IgD-negative memory B cell (primary cell): ENCODE measurements around the gene THAP4. TPM values are rescaled to one million over a fixed set of nuclear protein-coding genes. Genes with fewer than 3 reads are reported as not detected.

Experiments
- H3K27ac Mint-ChIP-seq, 3 donors: one replicate each; pipeline ENCODE4 v1.8.0; 2020 to 2022; ENCODE audit warnings: mild to moderate bottlenecking in 3 of 3, mixed read lengths in 3 of 3, moderate library complexity in 1 of 3
- H3K27me3 Mint-ChIP-seq: one replicate; pipeline ENCODE4 v1.8.0; 2021; ENCODE audit warnings: mixed read lengths
- H3K36me3 Mint-ChIP-seq: one replicate; pipeline ENCODE4 v1.8.0; 2020; ENCODE audit warnings: mild to moderate bottlenecking, mixed read lengths
- H3K4me1 Mint-ChIP-seq, 3 donors: one replicate each; pipeline ENCODE4 v1.8.0; 2020 to 2022; ENCODE audit warnings: mixed read lengths in 3 of 3, mild to moderate bottlenecking in 1 of 3
- H3K4me3 Mint-ChIP-seq, 4 donors: one replicate each; pipeline ENCODE4 v1.8.0; 2020 to 2022; ENCODE audit warnings: mild to moderate bottlenecking in 4 of 4, mixed read lengths in 4 of 4, moderate library complexity in 3 of 4
- H3K9me3 Mint-ChIP-seq, 3 donors: one replicate each; pipeline ENCODE4 v1.8.0; 2020 to 2021; ENCODE audit warnings: mixed read lengths in 3 of 3, mild to moderate bottlenecking in 1 of 3
- polyA plus RNA-seq: library from polyadenylated mRNA; unstranded; fragments of 300-500 nt; fragmentation: Illumina TruSeq; gene quantifications from one replicate; pipeline ENCODE4 v1.2.3, GENCODE V29; 2021

Gene THAP4
- polyA plus RNA-seq, 1 donor from 2014 or later, result 39.6 TPM

DNA sequence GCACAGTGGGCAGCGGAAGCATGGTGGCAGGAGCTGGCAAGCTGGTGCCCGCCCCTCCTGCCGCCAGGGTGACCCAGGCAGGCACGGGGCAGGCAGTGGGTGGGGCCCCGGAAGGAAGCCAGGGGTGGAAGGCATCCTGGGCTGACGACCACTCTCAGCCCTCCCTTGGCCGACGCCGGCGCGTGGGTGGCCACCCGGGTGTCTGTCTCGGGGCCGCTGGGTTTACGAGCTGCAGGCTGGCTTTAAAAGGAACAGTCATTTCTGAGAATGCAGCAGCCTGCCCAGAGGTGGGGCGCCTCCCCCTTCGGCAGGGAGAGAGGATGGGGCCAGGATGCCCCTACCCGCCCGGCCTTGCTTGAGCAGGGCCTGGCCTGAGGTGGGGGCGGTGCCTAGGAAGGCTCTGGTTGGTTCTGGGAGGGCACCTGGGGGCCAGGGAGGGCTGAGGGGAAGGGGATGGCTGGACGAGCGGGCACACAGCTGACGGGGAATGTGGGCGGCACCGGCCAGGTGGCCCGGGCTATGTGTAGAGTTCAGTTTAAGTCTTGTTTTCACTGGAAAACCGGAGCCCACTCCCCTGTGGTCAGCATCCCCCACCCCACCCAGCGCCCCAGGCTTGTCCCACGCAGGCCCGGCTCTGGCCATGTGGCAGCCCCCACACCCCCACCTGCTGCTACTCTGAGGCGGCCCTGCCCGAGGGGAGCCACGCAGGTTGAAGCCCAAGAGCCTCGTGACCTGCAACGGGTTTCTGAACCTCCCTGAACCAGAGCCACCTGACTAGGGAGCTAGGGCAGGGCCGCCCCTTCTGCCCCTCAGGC is 72.2 kb downstream of the THAP4 start:
- Mint-ChIP-seq H3K9me3 (no peaks in the 10 kb centered on the region), H3K27ac (no peak overlapping the region), H3K4me3 (no peak overlapping the region), H3K4me1 (peaks cover 0 to 2% (median under 1%) of the 10 kb centered on the region in 3 donors), H3K36me3 (no peaks in the 10 kb centered on the region), H3K27me3 (peaks cover 14% of the 10 kb centered on the region)

DNA sequence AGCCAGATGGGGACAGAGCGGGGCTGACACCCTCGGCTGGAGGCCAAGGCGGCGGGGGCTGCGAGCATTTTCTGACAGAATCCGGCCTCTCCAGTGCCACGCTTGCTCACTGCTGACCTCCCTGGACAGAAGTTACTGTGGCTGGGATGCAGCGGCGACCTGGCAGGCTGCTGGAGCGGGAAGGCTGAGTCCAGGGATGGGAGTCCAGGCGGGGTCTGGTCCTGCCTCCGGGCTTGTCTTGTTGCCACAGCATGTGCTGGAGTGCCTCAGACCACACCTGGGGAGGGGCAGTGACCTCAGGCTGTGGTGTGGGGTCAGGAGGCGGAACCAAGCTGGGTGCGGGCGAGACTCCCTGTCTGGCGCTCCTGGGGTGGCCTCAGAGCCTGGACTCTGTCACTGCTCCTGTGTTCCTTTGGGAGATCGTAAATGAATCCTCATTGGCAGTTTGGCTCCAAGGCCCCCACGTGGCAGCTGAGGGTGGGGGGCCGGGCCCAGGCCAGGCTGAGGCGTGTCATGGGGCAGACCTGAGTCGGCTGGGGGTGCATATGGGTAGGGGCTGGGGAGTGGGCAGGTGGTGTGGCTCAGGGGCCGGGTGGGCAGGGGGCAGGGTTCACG is 72.9 kb downstream of the THAP4 start:
- peaks cover 0 to 3% (median 2%) of the 10 kb centered on the region in 3 donors for H3K4me1 Mint-ChIP-seq
- no peaks in the 10 kb centered on the region for H3K9me3 Mint-ChIP-seq
- peaks cover 15% of the 10 kb centered on the region for H3K27me3 Mint-ChIP-seq
- H3K4me3 Mint-ChIP-seq, result no peak overlapping the region
- no peak overlapping the region for H3K27ac Mint-ChIP-seq
- no peaks in the 10 kb centered on the region for H3K36me3 Mint-ChIP-seq

DNA sequence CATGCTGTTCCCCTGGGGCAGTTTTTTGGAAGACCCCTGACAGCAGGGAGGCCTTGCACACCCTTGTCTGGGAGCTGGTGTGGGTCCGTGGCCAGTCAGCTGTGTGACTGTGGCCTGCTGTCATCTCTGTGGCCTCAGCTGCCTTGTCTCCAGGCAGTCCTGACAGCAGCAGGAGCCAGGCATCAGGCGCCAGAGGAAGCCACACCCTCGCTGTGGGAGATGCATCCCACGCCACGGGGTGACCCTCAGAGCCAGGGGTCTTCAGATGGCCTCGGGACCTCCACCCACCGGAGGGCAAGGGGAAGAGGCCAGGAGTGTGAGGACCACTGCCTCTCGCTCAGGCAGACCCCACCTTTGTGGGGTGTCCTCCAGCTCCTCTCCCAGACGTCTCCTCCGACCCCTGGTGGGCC is 73.4 kb downstream of the THAP4 start:
- Mint-ChIP-seq H3K4me3 (no peak overlapping the region), H3K36me3 (no peaks in the 10 kb centered on the region), H3K9me3 (no peaks in the 10 kb centered on the region), H3K27ac (peak overlapping the region in 1 of 3 donors; percentile 62), H3K27me3 (peaks cover 15% of the 10 kb centered on the region), H3K4me1 (peaks cover 0 to 3% (median 2%) of the 10 kb centered on the region in 3 donors)

DNA sequence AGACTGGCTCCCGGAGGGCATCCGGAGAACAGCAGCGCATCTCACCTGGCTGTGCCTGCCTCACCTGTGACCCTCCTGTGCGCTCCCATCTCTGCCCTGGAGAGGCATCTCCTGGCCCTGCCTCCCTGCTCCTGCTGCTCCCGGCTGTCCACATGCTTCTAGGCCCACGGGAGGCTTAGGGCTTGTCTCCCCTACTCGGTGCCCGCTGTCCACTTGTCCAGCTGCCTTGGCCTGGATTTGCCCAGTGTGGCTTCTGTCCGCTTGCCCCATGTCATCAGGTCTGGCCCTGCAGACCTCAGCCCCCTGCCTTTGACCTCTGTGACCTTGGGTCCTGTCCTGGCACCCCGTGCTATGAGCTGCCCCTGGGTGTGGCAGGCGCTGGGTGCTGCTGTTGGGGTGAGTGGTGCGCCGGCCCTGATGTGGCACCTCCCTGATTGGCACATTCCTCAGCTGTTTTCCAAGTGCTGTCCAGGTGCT is 73.9 kb downstream of the THAP4 start:
- peaks cover 0 to 3% (median 2%) of the 10 kb centered on the region in 3 donors for H3K4me1 Mint-ChIP-seq
- peaks cover under 1% of the 10 kb centered on the region for H3K36me3 Mint-ChIP-seq
- no peak overlapping the region for H3K4me3 Mint-ChIP-seq
- H3K9me3 Mint-ChIP-seq, result peaks cover 0 to 2% (median under 1%) of the 10 kb centered on the region in 3 donors
- peak overlapping the region in 1 of 3 donors; percentile 62 for H3K27ac Mint-ChIP-seq
- H3K27me3 Mint-ChIP-seq, result peaks cover 19% of the 10 kb centered on the region

DNA sequence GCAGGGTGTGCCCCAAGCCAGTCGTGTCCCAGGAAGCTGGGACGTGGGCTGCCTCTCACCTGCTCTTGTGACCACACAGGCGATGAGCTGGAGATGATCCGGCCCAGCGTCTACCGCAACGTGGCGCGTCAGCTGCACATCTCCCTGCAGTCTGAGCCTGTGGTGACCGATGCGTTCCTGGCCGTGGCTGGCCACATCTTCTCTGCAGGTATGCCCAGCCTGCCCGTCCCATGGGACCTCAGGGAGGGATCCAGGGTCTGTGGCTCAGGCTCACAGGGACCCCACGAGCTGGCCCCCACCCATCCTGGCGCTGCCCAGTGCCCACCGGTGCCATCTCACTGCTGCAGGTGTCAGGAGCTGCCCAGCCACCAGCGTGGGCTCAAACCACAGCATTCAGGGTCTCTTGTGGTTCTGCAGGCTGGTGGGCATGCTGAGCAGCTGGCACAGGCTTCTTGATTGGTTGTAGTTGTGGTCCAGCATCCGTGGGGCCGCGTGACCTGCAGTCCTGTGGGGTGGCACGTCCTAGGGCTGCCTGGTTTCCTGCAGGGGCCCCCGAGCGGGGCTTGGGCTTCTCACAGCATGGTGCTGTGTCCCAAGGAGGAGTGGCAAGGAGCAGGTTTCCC is 74.6 kb downstream of the THAP4 start:
- Mint-ChIP-seq H3K4me1 (peaks cover 0 to 3% (median 2%) of the 10 kb centered on the region in 3 donors), H3K9me3 (peaks cover 3 to 9% (median 7%) of the 10 kb centered on the region in 3 donors), H3K4me3 (no peak overlapping the region), H3K27me3 (peaks cover 25% of the 10 kb centered on the region), H3K36me3 (peaks cover 3% of the 10 kb centered on the region), H3K27ac (no peak overlapping the region)

DNA sequence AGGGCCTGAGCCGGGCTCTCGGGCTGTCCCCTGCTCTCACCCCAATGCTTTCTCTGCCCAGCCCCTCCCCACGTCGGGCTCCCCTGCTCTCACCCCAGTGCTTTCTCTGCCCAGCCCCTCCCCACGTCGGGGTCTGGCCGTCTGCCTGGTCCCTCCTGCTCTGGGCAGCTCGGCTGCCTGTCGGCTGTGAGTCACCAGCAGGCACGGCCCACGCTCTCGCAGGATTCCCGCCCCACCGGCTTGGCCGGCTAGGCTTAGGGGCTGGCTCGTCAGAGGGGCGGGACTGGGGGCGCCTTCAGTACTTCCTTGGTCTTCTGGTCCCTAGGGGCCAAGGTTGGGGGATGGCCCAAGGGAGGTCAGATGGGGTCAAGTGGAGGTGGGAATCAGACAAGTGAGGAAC is 75.1 kb downstream of the THAP4 start:
- peaks cover 3 to 9% (median 7%) of the 10 kb centered on the region in 3 donors for H3K9me3 Mint-ChIP-seq
- H3K4me3 Mint-ChIP-seq, result no peak overlapping the region

DNA sequence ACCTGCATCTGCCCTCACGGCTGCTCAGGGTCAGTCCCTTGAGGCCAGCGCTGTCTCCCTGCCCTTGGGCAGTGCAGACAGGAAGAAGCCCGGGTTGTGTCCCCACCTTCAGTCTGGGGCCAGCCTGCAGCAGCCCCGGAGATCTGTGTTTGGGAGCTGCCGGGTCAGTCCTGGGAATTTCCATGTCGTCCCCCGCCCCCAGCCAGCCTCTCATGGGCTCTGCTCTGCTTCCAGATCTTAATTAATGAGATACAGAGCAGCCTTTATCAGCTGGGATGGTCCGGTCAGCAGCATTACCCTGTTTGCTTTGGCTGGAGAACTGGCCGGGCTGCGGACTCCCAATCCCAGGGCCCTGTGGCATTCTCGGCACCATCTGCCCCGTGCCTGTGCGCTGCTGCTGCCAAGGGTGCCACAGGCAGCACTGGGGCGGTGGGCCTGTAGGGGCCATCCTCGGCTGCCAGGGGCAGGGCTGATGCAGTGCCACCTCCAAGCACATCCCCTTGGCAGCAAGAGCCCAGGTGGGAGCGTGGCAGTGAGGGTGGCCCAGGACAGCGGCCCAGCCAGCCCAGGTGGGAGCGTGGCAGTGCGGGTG is 76.0 kb downstream of the THAP4 start:
- peak overlapping the region in 1 of 4 donors; percentile 33 for H3K4me3 Mint-ChIP-seq

More for the DNA sequence above, 75.1 kb downstream of the THAP4 start:
- Mint-ChIP-seq H3K27ac (no peak overlapping the region), H3K4me1 (peaks cover 0 to 3% (median 2%) of the 10 kb centered on the region in 3 donors), H3K27me3 (peaks cover 25% of the 10 kb centered on the region), H3K36me3 (peaks cover 3% of the 10 kb centered on the region)

DNA sequence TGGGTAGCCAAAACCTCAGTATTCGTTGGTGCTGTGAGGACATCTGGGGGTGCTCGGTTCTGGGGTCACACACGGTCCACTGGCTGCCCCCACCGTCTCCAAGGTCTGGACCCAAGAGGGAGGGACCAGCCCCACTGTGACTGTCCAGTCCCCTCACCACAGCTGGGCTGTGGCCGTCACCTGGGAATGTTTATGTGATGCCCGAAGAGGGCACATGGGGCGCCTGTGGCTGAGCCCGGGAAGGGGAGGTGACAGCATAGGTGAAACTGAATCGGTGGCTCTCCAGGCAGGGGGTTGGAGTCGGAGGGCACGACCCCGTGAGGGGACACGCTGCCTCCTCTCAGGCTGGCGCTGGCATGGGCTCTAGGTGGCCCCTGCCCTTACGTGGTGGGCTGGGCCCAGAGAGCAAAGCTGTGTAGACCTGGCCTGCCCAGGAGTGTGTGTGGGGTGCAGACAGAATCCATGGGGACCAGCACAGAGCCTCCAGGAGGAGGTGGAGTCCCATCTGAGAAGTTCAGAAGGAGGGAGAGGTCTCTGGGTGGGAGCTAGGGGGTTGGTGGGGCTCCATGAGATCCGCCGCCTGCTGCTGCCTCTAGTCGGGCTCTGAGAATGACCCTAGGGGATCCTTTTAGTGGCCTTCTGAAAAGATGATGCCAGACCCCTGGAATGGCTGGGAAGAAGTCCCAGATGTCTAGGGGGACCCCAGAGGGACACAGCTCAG is 76.6 kb downstream of the THAP4 start:
- Mint-ChIP-seq H3K4me3 (peak overlapping the region; percentile 58 to 83 (median 75)), H3K36me3 (peaks cover 3% of the 10 kb centered on the region), H3K27ac (no peak overlapping the region), H3K9me3 (peaks cover 3 to 9% (median 9%) of the 10 kb centered on the region in 3 donors), H3K4me1 (peaks cover 0 to 3% (median 2%) of the 10 kb centered on the region in 3 donors), H3K27me3 (peaks cover 26% of the 10 kb centered on the region)

More for the DNA sequence above, 76.0 kb downstream of the THAP4 start:
- no peak overlapping the region for H3K27ac Mint-ChIP-seq
- H3K36me3 Mint-ChIP-seq, result peaks cover 3% of the 10 kb centered on the region
- peaks cover 25% of the 10 kb centered on the region for H3K27me3 Mint-ChIP-seq
- peaks cover 0 to 3% (median 2%) of the 10 kb centered on the region in 3 donors for H3K4me1 Mint-ChIP-seq
- peaks cover 3 to 9% (median 9%) of the 10 kb centered on the region in 3 donors for H3K9me3 Mint-ChIP-seq

DNA sequence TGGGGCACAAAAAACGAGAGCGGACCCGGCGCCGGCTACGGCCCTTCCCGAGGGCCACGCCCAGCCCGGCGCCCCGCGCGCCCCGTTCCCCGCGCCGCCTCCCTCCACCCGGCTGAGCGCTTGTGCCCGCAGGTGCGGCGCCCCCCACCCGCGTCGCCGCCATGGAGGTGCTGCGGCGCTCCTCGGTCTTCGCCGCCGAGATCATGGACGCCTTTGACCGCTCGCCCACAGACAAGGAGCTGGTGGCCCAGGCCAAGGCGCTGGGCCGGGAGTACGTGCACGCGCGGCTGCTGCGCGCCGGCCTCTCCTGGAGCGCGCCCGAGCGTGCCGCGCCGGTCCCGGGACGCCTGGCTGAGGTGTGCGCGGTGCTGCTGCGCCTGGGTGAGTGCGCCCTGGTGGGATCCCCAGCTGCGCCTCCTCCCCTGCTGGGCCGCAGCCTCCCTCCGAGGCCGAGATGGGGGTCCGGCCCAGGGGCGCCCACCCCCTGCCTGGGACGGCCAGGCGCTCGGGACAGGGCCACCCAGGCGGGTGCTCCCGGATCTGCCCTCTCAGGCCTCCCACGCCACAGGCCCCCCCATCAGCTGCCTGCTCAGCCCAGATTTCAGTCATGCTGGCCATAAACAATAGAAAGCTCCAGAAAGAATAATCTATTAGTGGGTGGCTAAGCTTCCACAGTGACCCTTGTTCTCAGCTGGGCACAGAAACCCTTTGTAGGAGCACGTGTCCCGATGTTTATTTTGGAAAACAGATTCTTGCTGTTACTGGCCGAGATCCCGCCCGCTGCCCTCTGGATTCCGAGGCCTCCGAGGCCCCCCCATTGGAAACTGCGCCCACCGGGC is 77.4 kb downstream of the THAP4 start:
- H3K4me1 Mint-ChIP-seq, result peaks cover 0 to 3% (median 2%) of the 10 kb centered on the region in 3 donors
- H3K27me3 Mint-ChIP-seq, result peaks cover 31% of the 10 kb centered on the region
- H3K4me3 Mint-ChIP-seq, result peak overlapping the region; percentile 58 to 83 (median 75)
- H3K9me3 Mint-ChIP-seq, result peaks cover 3 to 9% (median 9%) of the 10 kb centered on the region in 3 donors
- H3K27ac Mint-ChIP-seq, result no peak overlapping the region
- H3K36me3 Mint-ChIP-seq, result peaks cover 3% of the 10 kb centered on the region

DNA sequence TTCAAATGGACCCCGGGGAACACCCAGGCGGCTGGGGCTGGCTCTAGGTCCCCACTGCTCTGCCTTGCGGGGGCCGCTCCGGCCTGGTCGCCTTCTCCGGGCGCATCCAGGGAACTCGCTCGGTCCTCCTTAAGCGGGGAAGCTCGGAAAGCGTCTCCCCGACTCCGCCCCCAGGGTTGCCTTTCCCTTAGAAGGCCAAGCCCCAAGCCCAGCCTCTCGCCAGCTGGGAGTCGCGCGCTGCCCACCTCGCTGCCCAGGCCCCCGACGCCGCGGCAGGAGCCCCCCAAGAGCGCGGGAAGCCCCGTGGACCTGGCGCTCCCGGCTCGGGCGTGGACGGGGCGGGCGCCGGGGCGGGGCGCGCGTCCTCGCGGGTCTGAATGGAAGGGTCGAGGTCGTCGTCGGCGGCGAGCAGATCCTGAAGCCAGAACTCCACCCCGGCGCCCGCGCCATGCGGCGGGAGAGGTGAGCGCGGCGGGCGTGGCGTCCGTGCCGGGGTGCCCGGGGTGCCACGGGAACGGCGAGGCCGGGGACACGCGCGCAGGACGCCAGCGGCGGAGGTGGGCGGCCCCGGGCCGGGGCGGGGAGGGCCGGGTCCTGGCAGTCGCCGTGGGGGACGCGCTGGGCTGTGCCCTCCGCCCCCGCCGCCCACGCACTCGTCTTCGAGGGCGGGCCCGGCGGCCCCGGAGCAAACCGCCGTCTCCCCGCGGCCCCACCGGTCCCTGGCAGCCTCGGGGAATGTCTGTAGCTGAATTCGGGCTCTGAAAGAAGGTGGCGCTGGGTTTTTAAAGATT is 78.2 kb downstream of the THAP4 start, which contains the start of gene BOK:
TSS of gene BOK (plus strand) at position 214 of the 791 bp plus-strand sequence. CDS start 739 bp downstream, outside the sequence.
- H3K27ac Mint-ChIP-seq, result peak within 1 kb of the TSS in 1 of 3 donors; percentile 16
- H3K4me1 Mint-ChIP-seq, result peaks cover 0 to 3% (median 2%) of the 10 kb centered on the region in 3 donors
- H3K9me3 Mint-ChIP-seq, result peaks cover 3 to 9% (median 9%) of the 10 kb centered on the region in 3 donors
- H3K27me3 Mint-ChIP-seq, result peaks cover 32% of the 10 kb centered on the region
- H3K36me3 Mint-ChIP-seq, result peaks cover 3% of the 10 kb centered on the region
- H3K4me3 Mint-ChIP-seq, result peak within 1 kb of the TSS; percentile 39 to 71 (median 62)

DNA sequence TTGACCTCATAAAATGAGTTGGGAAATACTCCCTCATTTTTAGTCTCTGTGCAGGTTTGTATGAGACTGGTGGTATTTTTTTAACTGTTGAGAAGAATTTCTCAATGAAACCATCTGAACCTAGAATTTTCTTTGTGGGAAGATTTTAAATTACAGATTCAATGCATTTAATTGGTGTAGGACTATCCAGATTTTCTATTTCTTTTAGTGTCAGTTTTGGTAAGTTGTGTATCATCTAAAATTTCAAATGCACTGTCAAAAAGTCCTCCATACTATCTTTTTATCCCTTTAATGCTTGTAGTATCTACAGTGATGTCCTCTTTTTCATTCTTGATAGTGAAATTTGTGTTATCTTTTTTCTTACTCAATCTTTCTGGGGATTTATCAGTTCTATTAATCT is 80.2 kb downstream of the THAP4 start:
- peaks cover 32% of the 10 kb centered on the region for H3K27me3 Mint-ChIP-seq

DNA sequence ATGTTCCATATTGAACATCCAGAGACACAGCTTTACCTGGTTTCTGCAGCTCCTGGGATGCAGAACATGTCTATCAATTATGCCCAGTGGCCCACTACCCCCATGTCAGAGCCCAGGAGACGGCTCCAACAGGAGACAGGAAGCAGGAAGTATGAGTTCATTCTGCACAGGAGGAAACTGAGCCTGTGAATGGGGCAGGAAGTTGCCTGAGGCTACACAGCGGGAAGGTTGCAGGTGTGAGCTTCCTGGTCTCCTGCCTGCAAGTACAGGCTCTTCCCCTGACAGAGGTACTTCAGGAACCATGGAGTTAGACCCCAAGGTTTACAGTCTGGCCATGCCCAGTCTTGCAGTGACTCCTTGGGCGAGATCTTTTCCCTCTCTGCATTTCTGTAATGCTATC is 81.2 kb downstream of the THAP4 start:
- Mint-ChIP-seq H3K27me3 (peaks cover 27% of the 10 kb centered on the region), H3K9me3 (peaks cover 5 to 9% (median 9%) of the 10 kb centered on the region in 3 donors), H3K27ac (no peak overlapping the region)

More for the DNA sequence above, 80.2 kb downstream of the THAP4 start:
- Mint-ChIP-seq H3K4me3 (no peak overlapping the region), H3K4me1 (peaks cover 0 to 3% (median 2%) of the 10 kb centered on the region in 3 donors), H3K27ac (no peak overlapping the region), H3K9me3 (peaks cover 5 to 9% (median 9%) of the 10 kb centered on the region in 3 donors), H3K36me3 (peaks cover 3% of the 10 kb centered on the region)

More for the DNA sequence above, 81.2 kb downstream of the THAP4 start:
- H3K4me3 Mint-ChIP-seq, result no peak overlapping the region
- peaks cover 3% of the 10 kb centered on the region for H3K36me3 Mint-ChIP-seq
- peaks cover 0 to 3% (median 2%) of the 10 kb centered on the region in 3 donors for H3K4me1 Mint-ChIP-seq
